ENCODE results near the gene CD200R1L.

The CD200R1L gene

GRCh38 chr3:112786881-112787579, 59.6 kb downstream of the CD200R1L start:
- no peak for DNase-seq (ENCODE audit: low spot score)

GRCh38 chr3:112786002-112786590, 60.6 kb downstream of the CD200R1L start:
- DNase-seq (ENCODE audit: low spot score): no peak

DNA sequence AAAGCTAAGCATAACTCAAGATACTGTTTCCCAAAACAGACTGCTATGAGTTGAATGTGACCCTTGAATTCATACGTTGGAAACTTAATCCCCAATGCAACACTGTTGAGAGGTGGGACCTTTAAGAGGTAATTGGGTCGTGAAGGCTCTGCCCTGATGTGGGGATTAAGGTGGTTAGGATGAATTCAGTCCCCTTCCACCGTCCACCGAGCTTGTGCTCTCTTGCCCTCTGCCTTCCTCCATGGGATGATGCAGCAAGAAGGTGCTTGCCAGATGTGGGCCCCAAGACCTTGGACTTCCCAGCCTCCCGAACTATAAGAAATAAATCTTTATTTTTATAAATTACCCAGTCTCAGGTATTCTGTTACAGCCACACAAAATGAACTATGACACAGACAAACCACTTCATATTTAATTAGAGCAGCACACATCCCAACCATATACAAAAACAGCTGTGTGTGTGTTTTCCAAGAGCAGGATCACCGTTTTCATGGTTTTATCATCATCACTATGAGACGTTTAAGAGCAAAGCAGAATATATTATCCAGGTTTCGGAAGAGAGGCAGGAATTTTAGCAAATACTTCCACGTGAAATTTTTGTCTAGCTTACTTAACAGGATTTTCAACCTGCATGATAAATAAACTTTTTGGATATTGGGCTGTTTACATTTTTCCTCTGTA, 61.2 kb downstream of the CD200R1L start:
- DNase-seq (ENCODE audit: low spot score): no peak

- no peak for DNase-seq (ENCODE audit: low spot score)
Measured at GRCh38 chr3:112782491-112782890, 64.2 kb downstream of the CD200R1L start.

DNA sequence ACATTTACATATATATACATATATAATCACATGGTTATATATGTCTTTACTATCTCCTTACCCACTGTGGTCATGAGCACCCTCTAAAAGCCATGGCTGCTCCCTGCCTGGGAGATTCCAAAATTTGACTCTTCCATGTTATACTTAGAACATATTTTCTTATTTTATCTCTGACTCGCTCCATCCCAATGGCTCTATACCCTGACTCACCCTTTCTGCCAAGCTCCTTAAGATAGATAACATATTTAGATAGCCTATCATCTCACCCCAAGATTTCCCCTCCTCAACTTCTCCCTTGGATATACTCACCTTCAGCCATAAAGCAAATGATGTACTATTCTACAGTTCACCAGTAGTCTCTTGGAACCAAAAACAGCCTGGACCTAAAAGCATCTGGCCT, 65.1 kb downstream of the CD200R1L start:
- DNase-seq (ENCODE audit: low spot score): no peak

GRCh38 chr3:112779558-112780480, 66.8 kb downstream of the CD200R1L start:
- DNase-seq (ENCODE audit: low spot score): no peak

DNA sequence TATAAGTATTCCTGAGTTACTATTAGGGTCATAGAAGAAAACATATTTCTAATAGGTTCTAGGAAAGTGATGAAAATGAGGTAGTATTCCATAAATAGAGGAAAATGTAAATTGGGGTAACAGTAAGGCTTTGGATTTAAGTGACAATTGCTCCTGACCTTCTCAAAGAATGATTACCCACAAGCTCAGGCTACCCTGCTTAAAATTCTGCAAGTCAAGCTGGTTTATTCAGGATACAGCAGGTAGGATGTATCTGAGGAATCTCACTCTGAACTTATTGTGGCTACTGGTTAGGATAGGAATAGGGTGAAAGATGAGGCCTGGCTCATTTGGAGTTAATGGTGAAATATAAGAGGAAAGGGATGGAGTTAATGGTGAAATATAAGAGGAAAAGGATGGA, 67.7 kb downstream of the CD200R1L start:
- DNase-seq (ENCODE audit: low spot score): no peak

- DNase-seq (ENCODE audit: low spot score): no peak
Measured at GRCh38 chr3:112778353-112778948, 68.2 kb downstream of the CD200R1L start.

DNA sequence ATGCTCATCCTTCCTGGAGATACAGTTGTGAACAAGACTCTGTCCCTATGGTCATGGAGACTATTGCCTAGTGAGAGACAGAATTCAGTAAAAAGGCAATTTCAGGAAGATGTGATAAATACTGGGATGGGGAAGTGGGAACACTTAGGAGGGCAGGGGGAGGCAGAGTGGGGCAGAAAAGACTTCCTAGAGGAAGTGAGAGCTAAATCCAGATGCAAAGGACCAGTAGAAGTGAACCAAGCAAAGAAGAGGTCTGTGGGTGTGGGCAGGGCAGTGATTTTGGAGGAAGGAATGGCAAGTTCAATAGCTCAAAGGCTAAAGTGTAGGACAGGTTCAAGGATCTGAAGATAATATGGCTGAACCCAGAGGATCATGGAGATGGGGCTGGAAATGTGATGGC, 68.9 kb downstream of the CD200R1L start:
- DNase-seq (ENCODE audit: low spot score): no peak

DNA sequence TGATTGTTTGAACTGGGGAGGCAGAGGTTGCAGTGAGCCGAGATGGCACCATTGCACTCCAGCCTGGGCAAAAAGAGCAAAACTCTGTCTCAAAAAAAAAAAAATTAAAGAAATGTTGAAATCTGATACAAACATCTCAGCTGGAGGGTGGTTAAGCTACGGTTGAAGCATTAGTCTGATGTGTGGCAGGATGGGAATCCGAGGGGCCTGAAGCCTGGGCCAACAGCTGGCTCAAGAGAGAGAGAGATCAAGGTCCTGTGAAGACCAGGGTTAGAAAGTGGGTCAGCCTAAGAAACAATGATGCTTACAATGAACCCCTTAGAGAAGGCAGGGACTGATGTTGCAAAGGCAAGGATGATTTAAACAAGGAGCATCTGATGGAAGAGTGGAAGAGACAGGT, 69.8 kb downstream of the CD200R1L start:
- no peak for DNase-seq (ENCODE audit: low spot score)

DNA sequence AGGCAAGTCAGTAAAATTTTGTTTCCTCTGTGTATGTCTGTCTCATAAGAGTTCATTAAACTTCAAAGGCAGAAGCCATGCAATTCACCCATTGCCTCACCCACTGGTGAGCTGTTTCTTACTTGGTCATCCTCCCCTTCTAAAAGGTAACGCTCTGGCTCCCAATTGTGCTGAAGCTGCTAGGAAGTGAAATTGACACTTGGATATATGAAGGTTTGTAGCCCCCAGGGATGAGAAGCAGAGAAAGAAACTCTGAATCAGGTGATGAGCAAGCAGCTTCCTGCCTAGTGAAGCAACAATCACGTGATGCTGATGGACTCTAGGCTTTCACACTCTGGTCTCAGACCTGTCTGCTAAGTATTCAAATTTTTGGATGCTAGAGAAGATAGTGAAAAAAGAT, 70.7 kb downstream of the CD200R1L start:
- no peak for DNase-seq (ENCODE audit: low spot score)

DNA sequence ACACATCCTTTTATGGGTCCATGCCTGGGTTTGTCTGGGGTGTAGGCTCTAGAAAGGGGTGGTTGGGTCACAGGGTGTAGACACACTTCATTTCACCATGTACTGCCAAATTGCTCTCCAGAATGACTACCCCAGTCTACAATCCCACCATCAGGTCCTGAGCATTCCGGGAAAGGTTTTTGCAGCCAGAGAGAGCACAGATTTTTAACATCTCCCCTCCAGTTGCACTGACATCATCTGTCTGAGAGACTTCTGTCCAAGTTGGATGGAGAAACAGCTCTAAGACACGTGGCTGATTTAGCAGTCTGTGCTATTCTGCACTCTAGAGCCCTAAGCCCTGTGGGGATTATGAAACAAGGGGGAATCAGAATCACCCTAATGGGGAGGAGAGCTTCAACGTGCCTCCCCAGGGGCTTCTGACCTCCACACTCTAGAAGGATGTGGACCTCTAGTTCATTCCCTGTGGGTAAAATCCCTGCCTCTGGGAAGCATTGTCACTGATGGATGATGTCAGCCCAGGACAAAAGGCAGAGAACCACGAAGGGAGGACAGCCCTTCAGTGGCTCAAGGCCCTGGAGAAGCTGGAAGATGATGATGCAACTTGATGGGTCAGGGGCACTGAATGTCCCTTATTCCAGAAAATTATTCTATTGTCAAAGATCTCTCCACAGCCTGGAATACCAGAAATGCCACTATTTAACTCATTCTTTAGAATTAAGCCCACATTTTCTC, 71.5 kb downstream of the CD200R1L start:
- DNase-seq (ENCODE audit: low spot score): no peak

DNA sequence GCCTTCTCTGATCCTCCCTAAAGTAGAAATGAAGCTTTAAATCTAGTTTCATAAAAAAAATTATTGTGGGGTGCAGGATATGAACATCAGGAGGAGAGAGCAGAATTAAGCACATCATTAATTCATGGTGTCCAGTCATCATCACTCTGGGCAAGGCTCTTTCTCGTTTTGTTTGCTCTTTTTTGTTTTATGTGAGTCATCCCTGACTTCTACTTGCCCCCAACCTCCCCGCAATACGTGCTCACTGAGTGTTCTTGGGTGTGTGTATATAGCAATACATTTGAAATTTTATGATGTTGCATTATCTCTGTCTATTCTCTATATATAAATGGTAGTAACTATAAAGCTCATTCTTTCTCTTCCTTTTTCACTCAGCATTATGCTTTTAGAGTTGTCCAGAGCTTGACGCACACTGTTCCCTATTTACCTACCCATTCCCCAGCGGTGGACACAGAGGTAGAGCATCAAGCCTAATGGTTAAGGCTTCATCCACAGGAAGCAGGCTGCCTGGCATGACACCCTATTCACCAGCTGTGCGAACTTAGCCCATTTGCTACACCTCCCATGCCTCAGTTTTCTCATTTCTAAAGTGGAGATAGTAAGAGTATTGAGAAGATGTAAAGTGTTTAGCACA, 72.3 kb downstream of the CD200R1L start:
- DNase-seq (ENCODE audit: low spot score): no peak

GRCh38 chr3:112773864-112774263, 72.8 kb downstream of the CD200R1L start:
- DNase-seq (ENCODE audit: low spot score): no peak

DNA sequence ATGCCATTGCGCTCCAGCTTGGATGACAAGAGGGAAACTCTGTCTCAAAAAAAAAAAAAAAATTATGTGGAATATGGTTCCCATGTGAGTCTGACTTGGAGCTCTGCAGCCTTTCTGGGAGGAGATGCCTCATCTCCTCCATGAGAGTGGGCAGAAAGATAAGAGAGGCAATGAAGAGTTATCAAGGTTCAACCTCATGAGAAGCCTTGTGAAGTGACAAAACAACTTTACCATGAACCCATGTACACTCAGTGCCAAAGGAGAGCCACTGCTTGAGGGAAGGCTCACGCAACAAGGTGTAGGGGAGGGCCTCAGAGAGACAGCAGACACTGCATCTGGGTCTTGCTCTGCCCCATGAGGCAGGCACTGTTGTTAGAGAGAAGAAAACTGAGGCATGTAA, 75.7 kb downstream of the CD200R1L start:
- no peak for DNase-seq (ENCODE audit: low spot score)

DNA sequence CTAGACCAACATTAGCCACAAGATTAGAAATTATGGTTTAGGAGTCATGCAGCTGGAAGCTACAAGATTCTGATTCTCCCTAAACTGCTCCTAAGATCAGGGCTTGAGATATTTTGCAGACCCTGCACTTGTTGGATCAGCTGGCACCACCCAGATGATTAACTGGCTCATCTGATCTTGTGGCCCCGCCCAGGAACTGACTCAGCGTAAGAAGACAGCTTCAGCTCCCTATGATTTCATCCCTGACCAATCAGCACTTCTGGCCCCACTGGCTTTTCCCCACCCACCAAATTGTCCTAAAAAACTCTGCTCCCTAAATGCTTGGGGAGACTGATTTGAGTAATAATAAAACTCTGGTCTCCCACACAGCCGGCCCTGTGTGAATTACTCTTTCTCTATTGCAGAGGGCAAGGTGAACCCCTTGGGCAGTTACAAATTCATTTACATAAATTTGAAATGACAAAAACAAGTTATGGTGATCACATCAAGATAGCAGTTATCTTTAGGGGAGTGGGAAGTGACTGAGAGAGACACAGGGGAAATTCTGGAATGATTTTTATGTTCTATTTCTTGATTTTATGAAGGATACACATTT, 76.5 kb downstream of the CD200R1L start:
- DNase-seq (ENCODE audit: low spot score): no peak

DNA sequence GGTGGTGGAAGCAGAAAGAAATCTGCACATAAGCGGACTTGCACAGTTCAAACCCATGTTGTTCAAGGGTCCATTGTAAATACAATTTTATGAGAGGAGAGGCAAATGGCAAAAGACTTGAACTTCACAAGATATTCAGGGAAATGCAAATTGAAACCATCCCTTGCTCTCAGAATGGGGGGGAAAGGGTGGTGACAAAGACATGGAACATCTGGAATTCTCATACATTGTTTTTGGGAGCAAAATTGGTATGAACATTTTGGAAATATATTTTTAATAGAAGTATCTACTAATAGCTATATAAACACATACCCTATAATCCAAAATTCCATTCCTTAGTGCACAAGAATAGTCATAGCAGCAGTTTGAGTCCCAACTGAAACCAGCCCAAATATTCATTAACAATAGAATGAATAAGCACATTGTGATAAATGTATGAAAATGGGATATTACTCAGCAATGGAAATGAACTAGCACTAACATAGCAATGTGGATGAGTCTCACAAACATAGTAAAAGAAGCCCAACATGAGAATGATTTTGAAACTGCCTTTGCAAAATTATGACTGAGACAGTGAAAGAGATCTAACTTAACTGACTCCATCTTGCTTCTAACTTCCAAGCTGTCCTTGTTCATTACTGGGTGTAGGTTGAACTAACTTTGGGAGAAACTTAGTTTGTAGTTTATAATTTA, 77.2 kb downstream of the CD200R1L start:
- DNase-seq (ENCODE audit: low spot score): no peak

DNA sequence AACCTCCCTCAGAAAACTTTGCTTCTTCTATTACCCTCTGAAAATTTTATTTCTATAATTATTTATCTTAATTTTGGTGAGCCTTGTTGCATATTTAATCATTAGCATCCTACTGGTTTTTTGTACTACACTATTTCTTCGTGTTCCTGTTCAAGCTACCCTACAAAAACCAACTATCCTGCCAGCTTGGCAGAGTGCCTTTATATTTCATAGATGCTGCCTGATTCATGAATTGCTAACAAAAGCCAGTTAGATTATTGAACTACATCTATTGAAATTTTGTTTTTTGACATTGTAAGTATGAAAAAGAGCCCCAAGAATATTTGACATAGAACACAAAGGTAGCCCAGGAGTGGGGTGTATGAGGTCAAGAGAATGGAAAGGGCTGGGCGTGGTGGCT, 78.9 kb downstream of the CD200R1L start:
- DNase-seq (ENCODE audit: low spot score): no peak

- DNase-seq (ENCODE audit: low spot score): no peak
Measured at GRCh38 chr3:112767177-112767576, 79.5 kb downstream of the CD200R1L start.

Measured in D341Med (cell line).